ENCODE measurements around the gene GALC. TPM values are rescaled to one million over a fixed set of nuclear protein-coding genes. Genes with fewer than 3 reads are reported as not detected.

Gene GALC
- total and polyA plus RNA-seq, 11 donors, result 6.1 to 28.2 (median 16.9) TPM

- WGBS, 4 donors, result 43 to 60% (median 54%) methylated on average over 9 of the region's 9 CpGs
Observed at GRCh38 chr14:87896393-87897380, 96.3 kb downstream of the GALC start.

GRCh38 chr14:87894920-87895319 lies 98.1 kb downstream of the GALC start:
- intact Hi-C loops (cut with DNase I), result loop anchor here in 6 of 10 donors (1.0 to 10.0 kb wide), 5 partner anchors 88 to 153 kb away; no protein-coding TSS in a partner anchor
- ATAC-seq, result no peak
- Histone ChIP-seq H3K27ac (no peak overlapping the region), H3K27me3 (peaks cover 0 to 16% (median 0%) of the 10 kb centered on the region in 9 donors), H3K4me3 (no peak overlapping the region), H3K36me3 (no peaks in the 10 kb centered on the region), H3K9me3 (no peaks in the 10 kb centered on the region), H3K4me1 (no peaks in the 10 kb centered on the region)
- no peak for DNase-seq
- no peak for TF ChIP-seq CTCF (IDR thresholded peaks at IDR 0.05)
- no peak for TF ChIP-seq POLR2A (IDR thresholded peaks at IDR 0.05)
- 73 to 83% (median 77%) methylated on average over 6 of the region's 6 CpGs for WGBS, 4 donors

More at GRCh38 chr14:87896393-87897380, 96.3 kb downstream of the GALC start:
- TF ChIP-seq POLR2A (IDR thresholded peaks at IDR 0.05), result no peak
- peak; percentile 57 to 89 (median 76) for TF ChIP-seq CTCF (IDR thresholded peaks at IDR 0.05)
- H3K27ac ChIP-seq, result no peak overlapping the region
- no peaks in the 10 kb centered on the region for H3K36me3 ChIP-seq
- no peaks in the 10 kb centered on the region for H3K4me1 ChIP-seq
- intact Hi-C loops (cut with DNase I), result loop anchor here (1.0 to 10.0 kb wide), 9 partner anchors 89 to 152 kb away; no protein-coding TSS in a partner anchor
- DNase-seq (no peak), ATAC-seq (peak in 2 of 4 donors; percentile 52 to 61)
- H3K27me3 ChIP-seq, result peaks cover 0 to 19% (median 0%) of the 10 kb centered on the region in 9 donors
- H3K4me3 ChIP-seq, result no peak overlapping the region
- no peaks in the 10 kb centered on the region for H3K9me3 ChIP-seq

GRCh38 chr14:87892763-87893162 lies 100.2 kb downstream of the GALC start:
- WGBS, 4 donors, result 84 to 96% (median 91%) methylated on average over 2 of the region's 2 CpGs
- no peak for DNase-seq
- Histone ChIP-seq H3K9me3 (no peaks in the 10 kb centered on the region), H3K4me3 (no peak overlapping the region), H3K27me3 (peaks cover 0 to 6% (median 0%) of the 10 kb centered on the region in 9 donors), H3K27ac (no peak overlapping the region), H3K4me1 (no peaks in the 10 kb centered on the region), H3K36me3 (no peaks in the 10 kb centered on the region)
- no peak for ATAC-seq
- no peak for TF ChIP-seq POLR2A (IDR thresholded peaks at IDR 0.05)
- TF ChIP-seq CTCF (IDR thresholded peaks at IDR 0.05), result no peak
- intact Hi-C loops (cut with DNase I), result loop anchor here in 3 of 10 donors (5.0 to 10.0 kb wide), 3 partner anchors 145 to 150 kb away; no protein-coding TSS in a partner anchor

All from heart left ventricle (tissue), 16 donors.